ENCODE measurements around the gene NHLRC2. TPM values are rescaled to one million over a fixed set of nuclear protein-coding genes. Genes with fewer than 3 reads are reported as not detected.
"Not testable (repeated sequence)": the region's sequence is repeated elsewhere in the genome, so short reads cannot be mapped to it uniquely, and the experiment has no call there.

The NHLRC2 gene
- polyA plus RNA-seq, 4 donors: 15.8 to 31.1 (median 20.4) TPM

DNA sequence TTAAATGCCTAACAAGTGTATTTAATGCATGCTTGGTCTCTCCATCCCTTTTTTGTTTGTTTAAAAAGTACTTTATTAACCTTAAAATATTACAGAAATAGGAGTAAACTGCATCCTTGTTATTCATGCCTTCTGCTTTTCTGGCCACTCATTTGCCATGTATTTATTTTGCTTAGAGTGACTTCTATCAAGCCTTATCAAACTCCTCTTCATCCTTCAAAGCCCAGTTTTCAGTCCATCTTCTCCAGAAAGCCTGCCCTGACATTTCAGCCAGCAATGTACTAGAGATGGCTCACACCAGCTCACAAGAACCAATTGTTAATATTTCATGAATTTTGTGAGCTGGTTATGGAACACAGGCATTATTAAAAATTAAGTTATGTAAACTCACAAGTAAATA, 82.8 kb downstream of the NHLRC2 start:
- DNase-seq (ENCODE audit: low read depth in 4 of 4, low spot score in 2 of 4): no peak

DNA sequence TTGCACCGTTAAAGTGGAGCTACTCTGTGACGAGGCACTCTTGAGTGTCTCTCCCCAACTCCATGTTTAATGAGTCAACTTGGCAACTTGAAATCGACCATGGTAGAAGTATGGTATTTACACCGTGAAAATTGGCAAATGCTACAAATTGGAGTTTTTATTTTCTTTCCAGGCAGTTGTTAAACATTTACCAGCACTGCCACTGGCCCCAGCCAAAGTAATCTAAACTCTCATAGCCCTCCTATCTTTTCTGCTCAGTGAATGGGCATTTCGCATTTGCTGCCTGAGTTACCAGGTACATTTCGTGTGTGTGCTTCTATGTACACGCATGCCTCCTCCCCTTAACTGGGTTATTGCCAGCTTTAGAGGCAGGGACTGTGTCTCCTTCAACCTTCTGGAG, 83.3 kb downstream of the NHLRC2 start:
- no peak for DNase-seq (ENCODE audit: low read depth in 4 of 4, low spot score in 2 of 4)

DNA sequence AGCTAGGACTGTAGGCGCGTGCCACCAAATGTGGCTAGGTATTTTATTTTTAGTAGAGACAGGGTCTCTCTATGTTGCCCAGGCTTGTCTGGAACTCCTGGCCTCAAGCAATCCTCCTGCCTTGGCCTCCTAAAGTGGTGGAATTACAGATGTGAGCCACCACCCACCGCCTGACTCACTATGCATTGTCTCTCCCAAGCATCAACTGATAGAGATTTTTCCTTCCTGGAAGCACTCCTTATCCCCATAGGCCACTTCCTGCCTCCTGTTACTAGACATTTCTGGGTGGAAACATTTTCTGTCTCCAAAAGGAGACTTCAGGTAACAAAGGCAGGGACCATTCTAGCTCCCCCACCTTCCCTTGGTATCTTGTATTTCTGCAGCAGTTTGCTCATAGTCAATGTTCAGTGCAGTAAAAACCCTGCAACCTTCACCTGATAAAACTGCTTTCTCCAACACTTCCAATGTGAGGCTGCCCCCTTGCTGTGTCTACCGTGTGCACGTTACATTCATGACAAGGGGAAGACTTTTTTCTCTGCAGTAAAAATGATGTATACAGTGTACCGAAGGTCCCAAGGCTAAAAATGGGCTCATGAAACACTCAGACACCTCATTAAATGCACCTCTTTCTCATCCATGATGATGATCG, 84.9 kb downstream of the NHLRC2 start:
- DNase-seq (ENCODE audit: low read depth in 4 of 4, low spot score in 2 of 4): no peak

DNA sequence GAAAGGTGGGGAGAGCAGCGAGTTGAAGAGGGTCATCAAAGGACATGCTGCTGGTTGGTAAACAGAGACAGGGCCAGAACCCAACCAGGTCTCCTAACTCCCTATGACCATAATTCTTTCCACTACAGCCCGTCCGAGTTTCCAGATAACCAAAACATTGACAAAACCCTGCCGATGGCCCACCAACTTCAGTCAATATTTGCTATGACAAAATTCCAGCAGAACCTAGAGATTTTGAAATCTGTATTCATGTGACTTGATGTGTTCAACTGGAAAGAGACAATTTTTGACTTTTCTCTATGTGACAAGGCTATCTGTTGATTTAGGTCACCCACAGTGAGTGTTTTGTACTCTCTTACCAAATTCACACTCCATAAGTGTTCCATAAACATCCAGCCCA, 86.7 kb downstream of the NHLRC2 start:
- DNase-seq (ENCODE audit: low read depth in 4 of 4, low spot score in 2 of 4): no peak

DNA sequence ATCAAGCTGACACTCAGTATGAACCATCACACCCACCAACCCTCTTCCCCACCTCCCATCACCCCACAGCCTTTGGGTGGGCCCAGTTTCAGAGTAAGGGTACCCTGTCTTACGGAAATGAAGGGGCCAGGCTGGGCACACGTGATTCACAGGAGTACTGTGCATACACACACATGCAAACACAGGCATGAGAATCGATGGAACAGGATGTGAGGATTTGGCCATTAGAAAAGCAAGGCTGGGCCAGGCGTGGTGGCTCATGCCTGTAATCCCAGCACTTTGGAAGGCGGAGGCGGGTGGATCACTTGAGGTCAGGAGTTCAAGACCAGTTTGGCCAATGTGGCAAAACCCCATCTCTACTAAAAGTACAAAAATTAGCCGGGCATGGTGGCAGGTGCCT, 88.7 kb downstream of the NHLRC2 start:
- not testable (repeated sequence) for DNase-seq (ENCODE audit: low read depth in 4 of 4, low spot score in 2 of 4)

DNA sequence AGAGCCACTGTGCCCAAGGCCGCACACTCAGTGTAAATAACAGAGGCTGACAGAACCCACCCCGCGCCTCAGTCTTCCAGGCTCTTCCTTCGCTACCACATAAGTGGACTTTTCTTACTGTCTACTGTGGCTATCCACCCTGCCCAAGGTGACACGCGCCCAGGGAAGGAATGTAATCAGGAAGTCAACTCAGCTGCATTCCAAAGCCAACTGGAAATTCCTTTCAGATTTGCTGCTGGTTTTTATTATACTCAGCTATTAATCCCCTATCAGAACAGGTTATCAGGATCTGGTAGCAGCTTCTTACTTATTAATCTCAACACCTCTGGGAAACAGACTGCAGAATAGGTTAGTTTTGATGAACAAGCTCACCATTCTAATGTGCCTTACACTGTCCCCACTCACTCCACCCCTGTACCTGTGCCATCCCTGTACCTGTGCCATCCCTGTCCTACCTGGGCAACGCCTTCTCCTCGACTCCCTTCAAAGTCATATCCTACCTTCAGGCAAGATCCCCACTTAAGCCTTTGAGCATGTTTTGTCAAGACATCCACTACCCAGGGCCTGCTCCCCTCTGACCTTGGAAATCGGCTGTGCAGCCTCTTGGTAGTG, 90.7 kb downstream of the NHLRC2 start:
- DNase-seq (ENCODE audit: low read depth in 4 of 4, low spot score in 2 of 4): no peak

DNA sequence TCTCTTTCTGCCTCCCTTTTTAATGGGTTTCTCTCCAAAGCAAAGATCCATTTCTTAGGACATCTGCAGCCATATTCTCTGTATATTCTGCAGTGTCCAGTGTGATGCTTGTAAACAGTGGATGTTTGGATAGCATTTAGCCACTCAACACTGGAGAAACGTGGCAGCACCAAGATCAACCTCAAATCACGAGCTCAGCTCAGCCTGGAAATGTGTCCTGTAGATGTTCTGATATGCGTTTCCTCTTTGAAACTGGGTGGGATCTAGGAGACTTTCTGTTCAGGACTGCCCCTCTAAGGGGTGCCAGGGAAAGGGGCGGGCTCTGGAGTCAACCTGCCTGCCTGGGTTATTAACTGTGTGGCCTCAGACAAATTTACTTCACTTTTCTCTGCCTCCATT, 91.2 kb downstream of the NHLRC2 start:
- no peak for DNase-seq (ENCODE audit: low read depth in 4 of 4, low spot score in 2 of 4)

DNA sequence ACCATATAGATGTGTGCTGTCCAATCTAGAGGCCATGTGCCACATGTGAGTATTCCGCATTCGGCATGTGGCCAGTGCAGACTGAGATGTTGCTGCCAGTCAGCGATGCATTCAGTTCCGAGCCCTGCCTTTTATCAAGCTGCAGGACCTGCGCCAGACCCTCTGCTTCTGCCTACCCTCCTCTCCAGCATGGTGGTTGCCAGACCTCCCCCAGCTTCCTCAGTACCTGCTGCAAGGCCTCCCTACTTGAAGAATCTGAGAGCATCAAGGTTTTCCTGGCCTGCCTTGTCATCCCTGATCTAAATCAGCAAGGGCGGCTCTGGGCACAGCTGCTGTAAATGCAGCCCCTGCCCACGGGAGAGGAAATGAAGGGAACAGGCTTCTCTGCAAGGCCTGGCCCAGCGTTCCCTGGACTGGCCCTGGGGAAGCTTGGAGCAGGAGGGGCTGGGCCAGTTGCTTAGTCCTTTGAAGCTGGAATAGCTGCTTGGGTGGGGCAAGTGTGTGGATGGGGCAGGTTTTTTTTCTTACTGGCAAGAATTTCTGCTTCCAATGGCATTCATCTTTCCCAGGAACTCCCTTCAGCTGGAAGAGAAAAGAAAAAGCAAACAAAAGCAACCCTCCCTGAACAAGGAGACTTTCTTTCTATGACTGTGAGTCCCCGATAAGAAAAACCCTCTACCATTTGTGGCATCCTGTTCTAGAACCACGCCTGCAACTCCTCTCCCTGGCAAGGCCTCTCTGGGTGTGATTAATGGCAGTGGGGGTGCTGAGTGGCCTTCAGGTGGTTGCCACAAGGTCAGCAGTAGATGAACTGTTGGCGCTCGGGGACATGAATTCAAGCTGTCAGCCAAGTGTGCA, 93.0 kb downstream of the NHLRC2 start:
- DNase-seq (ENCODE audit: low read depth in 4 of 4, low spot score in 2 of 4): peak in 1 of 4 donors; percentile 16

DNA sequence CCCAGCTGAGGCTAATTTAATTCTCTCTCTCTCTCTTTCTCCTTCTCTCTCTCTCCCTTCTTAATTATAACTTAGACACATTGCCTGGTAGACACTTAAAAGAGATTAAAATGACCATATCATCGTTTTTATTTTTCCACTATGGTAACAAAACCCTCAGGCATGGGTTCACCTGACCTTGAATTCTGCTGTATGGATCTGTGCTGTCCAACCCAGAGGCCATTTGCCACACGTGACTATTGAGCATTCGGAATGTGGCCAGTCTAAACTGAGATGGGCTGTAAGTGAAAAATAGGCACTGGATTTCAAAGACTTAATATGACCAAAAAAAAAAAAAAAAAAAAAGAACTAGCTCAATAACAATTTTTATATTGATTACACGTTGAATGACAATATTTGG, 93.6 kb downstream of the NHLRC2 start:
- no peak for DNase-seq (ENCODE audit: low read depth in 4 of 4, low spot score in 2 of 4)

DNA sequence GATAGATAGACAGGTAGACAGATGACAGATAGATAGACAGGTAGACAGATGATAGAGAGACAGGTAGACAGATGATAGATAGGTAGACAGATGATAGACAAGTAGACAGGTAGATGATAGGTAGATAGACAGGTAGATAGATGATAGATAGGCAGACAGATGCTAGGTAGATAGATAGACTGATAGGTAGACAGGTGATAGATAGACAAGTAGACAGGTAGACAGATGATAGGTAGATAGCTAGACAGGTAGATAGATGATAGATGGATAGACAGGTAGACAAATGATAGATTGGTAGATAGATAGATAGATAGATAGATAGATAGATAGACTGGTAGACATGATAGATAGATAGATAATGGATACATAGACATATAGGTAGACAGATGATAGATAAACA, 95.8 kb downstream of the NHLRC2 start:
- DNase-seq (ENCODE audit: low read depth in 4 of 4, low spot score in 2 of 4): no peak

DNA sequence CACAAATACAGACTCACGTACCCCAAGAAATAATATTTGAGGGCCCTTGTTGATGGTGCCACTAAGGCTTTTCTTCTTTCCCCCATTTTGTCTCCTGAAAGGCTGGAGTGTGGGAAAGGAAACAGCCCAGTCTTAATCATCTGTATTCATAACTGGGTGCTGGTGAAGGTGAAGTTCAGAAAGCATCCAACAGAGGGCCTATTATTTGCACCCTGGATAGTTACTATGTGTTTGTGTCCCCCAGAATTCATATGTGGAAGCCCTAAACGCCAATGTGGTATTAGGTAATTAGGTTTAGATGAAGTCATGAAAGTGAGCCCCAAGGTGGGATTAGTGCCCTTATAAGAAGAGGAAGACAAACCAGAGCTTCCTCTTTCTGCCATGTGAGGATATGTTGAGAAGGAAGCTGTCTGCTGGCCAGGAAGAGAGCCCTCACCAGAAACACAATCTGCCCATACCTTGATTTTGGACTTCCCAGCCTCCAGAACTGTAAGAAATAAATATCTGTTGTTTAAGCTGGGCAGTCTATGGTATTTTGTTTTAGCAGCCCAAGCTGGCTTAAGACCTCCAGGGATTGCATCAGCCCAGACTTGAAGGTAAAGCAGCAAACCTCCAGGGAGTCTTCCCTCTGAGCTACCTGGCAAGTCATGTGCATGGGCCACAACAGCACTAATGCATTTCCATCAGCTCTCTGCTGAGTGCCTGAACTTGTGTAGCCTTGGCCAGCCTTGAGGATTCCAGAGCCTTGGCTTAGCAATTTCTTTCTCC, 99.2 kb downstream of the NHLRC2 start:
- no peak for DNase-seq (ENCODE audit: low read depth in 4 of 4, low spot score in 2 of 4)

DNA sequence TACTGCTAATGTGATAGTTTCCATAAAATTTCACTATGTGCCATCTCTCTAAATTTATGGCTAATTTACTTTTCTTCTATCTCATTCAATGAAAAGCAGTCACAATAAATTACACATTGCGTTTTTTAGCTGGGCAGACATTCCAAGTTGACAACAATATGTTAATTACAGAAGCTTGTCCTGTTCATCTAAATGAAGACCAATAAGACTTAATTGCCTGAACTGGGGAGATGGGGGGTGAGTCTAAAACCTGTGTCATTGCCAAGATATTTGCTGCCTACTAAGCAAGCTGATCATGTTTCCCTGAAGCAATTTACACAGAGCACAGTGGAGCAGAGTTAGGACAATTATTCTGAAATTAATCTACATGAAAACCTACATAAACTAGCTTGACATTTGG, 99.9 kb downstream of the NHLRC2 start:
- no peak for DNase-seq (ENCODE audit: low read depth in 4 of 4, low spot score in 2 of 4)

DNA sequence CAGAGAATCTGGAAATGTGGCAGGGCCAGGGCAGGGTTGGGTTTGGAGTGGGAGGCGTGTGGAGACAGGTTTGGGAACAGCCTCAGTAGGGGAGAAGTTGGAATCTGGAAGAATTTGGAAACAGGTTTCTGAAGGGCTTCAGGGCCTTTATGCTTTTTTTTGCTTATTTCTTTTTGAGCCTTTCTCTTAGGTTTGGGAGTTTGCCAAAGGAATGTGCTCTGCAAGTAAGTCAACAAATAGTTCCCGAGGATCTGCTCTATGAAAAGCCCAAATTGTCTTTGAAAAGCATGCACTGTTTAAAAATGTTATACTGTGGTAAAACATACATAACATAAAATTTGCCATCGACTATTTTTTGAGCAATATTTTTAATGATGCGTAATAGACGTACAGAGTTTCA, 102.6 kb downstream of the NHLRC2 start:
- no peak for DNase-seq (ENCODE audit: low read depth in 4 of 4, low spot score in 2 of 4)

DNA sequence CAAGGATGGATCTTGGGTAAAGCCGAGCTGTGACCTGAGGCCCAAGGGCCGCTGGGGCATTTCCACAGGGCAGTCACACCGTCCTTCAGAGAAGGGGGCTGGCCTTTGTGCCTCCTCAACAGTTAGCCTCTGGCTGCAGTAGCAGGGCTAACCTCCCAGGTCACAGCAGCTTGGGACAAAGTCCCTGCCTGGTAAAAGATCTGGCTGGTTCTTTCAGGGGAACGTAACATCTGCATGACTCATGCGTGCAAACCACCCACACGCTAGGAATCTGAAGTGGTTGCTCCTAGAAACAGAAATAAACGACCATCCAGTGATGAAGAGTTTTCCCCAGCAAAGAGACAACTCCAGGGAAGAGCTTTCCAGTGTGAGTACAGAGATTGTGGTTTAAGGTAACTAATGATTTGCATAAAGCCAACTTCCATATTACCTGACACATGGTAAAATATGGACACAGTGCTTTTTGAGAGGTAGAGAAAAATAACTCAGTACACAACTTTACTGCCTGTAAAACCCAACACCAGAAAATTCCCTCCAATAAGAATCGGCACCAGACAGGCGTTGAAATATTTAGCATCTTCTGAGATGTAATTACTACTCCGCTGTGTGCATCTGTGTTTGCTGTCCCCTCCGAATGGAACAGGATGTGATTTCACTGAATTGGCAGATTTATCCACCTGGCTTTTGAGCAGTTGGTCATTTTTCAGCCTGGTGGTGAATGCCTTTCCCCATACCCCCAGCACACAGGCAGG, 104.3 kb downstream of the NHLRC2 start:
- DNase-seq (ENCODE audit: low read depth in 4 of 4, low spot score in 2 of 4): no peak

DNA sequence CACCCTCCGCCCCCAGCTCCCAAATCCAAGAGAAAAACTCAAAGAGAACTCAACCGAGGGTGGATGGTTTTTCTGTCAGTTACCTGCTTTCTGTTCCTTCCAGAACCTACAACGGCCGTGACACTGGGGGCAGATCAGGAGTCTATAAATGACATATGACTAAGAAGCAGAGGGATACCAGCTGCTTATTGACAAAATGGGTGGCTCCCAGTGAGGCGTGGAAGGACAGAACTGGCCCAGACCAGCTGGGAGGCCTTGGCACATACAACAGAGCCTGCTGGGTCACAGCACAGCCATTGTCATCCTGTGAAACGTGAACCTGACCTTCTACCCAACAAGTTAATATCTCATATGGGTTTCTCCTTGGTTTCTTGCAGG, 104.9 kb downstream of the NHLRC2 start:
- DNase-seq (ENCODE audit: low read depth in 4 of 4, low spot score in 2 of 4): no peak

DNA sequence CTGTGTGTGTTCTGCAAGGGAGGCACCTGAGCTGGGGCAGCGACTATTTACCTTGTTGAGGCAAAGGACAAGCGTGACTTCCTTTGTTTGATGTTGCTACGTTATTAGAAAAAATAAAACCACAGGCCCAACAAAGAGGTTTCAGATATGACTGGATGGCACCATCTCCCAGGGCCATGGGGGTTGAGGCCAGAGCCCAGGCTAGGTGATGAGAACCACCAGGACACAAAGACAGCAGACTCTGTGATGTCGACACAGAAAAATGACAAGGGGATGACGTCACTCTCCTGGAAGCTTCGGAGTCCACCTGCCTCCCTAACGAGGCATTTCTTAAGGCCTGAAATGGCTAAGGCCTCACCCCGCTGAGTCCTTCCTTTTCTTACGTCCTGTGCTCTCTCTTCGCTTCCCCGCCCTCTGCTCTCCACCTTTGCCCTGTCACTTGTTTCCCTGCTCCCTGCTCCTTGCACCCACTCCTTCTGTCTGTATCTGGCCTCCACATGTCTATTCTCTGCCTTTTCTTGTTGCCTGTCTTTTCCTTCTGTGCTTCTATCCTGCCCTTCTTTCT, 106.2 kb downstream of the NHLRC2 start:
- no peak for DNase-seq (ENCODE audit: low read depth in 4 of 4, low spot score in 2 of 4)

DNA sequence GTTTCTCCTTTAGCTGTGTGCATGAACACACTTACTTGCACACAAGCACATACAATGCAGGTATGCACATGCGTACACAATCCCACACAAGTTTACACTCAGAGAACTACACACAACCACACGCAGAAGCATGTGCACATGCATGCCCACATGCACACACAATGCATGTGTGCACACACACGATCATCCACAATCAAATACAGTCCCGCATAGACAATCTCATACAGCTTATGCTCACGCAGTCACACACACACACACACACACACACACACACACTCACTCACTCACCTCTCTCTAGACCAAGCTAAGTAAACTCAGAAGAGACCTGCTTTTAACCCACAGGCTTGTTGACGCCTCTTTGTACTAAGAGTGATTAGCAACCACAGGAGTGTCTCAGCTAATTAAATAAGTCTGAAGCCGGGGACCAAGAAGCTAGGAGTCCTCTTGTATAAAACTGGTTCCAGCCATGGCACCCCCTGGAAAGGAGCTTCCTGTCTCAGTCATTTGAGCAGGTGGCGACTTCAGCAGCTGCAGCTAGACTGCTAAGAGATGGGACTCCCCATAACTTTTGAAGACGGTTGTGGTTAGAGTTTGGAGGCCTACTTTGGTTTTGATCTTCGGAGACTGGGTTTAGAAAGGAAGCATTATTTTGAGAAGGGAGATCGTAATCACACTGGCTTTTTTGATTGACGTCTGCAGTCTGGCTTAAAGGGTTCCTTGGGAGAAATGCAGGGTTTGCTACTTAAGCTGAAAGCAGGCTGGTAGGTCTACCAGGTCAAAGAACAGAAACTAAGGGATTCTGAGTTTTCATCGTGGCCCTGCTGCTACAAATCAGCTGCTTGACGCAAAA, 106.9 kb downstream of the NHLRC2 start:
- DNase-seq (ENCODE audit: low read depth in 4 of 4, low spot score in 2 of 4): no peak

DNA sequence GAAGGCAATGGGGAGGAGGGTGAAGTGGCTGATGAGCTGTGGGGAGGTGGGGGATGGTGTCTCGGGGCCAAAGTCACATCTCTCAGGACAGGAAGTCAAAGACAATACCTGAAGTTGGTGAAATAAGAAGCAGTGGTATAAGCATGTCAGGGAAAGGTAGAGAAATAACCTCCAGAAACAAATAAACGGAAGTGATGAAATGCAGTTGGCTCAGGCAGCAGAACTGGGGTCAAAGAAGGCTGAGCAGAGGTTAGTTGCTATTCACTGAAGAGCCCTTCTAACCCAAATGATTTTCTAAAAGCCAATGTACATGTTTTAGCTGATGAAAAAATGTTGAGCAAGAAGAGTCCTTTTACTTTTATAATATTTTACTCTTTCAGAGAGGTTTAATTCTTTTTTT, 110.6 kb downstream of the NHLRC2 start:
- DNase-seq (ENCODE audit: low read depth in 4 of 4, low spot score in 2 of 4): no peak

DNA sequence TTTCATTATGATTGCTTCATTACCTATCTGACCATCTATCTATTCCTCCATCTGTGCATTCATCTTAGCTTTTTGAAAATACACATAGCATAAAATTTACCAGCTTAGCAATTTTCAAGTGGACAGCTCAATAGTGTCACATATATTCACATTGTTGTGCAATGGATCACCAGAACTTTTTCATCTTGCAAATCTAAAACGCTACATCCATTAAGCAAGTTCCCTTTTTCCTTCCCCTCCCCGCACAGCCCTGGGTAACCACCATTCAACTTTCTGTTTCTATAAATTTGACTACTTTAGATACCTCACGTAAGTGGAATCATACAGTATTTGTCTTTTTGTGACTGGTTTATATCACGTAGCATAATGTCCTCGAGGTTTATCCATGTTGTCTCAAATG, 111.2 kb downstream of the NHLRC2 start:
- no peak for DNase-seq (ENCODE audit: low read depth in 4 of 4, low spot score in 2 of 4)
